Skeletal muscle cell (primary cell): ENCODE measurements around the gene CXADR.
"Not testable (repeated sequence)": the region's sequence is repeated elsewhere in the genome, so short reads cannot be mapped to it uniquely, and the experiment has no call there.

Source experiments
- DNase-seq: peaks from one replicate; pipeline ENCODE4 v3.0.0-alpha.2; 2010; ENCODE audit warnings: low read depth
- H3K4me3 ChIP-seq: 2 replicates; pipeline ENCODE4 v1.5.1; 2011; ENCODE audit warnings: low read depth, mild to moderate bottlenecking, control low read depth, low read length, moderate library complexity

CXADR gene

DNA sequence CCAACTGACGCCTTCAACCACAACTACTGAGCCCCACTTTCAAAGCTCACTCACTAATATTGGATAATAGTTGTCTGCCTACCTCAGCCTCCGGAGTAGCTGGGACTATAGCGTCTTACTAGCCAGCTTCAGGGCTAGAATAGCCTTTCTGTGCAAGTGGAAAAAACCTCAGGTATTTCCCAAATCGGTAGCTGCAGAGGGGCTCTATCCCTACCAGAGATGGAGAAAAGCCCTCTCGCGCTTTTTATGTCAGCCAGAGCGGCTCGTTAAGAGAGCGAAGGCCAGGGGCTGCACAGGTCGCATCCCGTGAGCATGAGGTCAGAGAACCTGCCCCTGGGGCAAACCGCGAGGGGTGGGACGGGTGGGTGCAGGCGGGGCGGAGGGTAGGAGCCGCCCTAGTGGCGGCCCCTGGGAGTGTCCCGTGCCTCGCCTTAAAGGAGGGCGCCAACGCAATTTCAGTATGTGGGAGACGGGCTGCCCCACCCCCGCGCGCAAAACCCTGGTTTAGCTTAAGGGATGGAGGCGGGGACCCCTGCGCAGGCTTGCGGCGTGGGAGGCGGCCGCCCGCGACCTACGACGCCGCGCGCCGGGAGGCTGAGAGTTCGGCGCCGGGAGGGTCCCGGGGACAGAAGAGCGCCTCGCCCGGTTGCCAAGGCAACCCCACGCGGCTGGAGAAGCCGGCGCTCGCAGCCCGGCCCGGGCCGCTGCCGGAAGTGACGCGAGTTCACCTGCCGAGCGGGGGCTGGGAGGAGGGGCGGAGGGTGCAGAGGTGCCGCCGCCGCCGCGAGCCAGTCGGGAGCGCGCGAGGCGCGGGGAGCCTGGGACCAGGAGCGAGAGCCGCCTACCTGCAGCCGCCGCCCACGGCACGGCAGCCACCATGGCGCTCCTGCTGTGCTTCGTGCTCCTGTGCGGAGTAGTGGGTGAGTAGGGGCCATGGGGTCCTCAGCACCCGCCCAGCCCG is at the start of gene CXADR:
TSS of gene CXADR (plus strand) at position 791 of the 961 bp plus-strand sequence. CDS start at position 878, 87 bp downstream.
- H3K4me3 ChIP-seq = peak within 1 kb of the TSS; percentile 62
- DNase-seq = no peak

DNA sequence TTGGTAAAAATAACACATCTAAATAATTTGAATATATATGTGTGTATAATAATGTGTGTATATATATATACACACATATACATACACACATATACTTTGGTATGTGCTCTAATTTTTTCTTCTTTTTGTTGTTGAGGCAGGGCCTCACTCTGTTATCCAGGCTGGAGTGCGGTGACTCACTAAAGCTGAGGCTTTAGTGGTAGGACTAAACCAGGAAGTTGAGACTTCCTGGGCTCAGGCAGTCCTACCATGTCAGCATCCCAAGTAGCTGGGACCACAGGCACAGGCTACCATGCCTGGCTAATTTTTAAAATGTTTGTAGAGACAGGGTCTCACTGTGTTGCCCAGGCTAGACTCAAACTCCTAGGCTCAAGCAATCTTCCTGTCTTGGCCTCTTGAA is 46.7 kb upstream of the CXADR start:
- DNase-seq = no peak

DNA sequence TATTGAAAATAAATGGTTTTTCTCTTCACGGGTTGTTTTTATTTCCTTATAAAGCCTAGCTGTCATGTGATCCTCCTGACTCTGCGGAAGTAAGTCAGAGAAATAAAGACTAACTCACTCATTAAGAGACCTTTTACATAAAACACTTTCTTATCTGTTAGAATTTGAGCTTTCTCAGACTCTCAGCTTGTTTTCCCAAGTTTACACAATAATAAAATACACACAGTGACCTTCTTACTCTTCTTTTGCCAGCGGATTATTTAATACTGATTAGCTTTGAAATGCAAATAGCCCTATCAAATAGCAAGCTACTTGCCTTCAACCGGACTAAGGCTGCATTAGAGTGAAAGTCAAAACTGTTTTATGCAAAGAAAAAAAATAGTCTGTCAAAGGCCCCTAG is 45.5 kb upstream of the CXADR start:
- no peak overlapping the region for H3K4me3 ChIP-seq
- DNase-seq = no peak

More for the DNA sequence above, 46.7 kb upstream of the CXADR start:
- no peak overlapping the region for H3K4me3 ChIP-seq

DNA sequence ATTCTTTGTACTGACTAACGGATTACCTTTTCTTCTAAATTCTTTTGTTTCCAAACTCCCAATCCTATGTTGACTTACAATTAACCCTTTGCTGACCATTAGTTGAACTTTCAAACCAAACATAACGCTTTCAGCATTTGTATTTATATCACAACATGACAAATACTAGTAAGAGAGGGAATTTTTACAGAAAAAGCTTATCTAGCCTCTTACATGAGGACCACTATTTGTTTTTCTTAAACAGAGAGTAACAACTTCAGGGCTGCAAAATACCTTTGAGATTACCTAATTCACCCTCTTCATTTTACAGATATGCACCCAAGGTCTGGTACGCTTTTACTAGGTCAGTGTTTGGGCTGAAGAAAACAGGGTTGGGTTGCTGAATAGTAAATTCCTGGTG is 45.0 kb upstream of the CXADR start:
- no peak overlapping the region for H3K4me3 ChIP-seq
- DNase-seq = no peak

DNA sequence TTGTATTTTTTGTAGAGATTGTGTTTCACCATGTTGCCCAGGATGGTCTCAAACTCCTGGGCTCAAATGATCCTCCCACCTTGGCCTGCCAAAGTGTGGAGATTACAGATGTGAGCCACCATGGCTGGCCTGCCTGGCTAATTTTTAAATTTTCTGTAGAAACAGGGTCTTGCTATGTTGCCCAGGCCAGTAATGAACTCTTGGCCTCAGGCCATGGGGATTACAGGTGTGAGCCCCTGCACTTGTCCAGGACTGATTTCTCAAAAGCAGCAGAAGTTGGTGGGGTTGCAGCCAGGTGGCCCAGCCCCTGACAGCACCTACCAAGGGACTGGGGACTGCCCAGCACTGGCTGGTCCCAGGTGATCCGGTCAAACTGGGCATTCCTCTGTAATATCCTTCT is 44.1 kb upstream of the CXADR start:
- H3K4me3 ChIP-seq = no peak overlapping the region
- no peak for DNase-seq

DNA sequence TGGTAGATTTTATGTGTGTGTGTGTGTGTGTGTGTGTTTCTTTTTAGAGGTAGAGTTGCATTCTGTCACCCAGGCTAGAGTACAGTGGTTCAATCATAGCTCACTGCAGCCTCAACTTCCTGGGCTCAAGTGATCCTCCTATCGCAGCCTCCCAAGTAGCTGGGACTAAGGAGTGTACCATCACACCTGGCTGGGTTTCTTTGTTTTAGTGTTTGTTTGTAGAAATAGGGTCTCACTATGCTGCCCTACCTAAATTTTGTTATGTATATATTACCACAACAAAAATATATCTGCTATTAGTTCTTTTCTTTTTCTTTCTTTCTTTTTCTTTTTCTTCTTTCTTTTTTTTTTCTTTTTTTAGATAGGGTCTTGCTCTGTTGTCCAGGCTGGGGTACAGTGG is 43.1 kb upstream of the CXADR start:
- DNase-seq = no peak

DNA sequence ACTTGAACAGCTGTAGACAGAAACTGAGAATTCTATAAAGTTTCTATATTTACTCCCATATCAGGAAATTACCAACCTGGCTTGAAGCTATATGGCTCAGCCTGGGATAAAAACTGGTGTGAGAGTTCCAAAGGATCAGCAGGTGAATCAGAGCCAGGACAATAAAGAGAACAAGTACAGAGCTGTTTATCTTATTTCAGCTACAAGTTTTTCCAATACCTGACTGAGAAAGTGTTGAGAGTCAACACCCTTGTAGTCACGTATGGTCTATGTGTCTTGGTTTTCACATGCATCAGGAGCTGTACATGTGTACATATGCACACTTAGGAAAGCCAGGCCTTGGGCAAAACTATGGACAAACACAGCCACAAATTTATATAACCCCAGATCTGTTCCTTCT is 40.7 kb upstream of the CXADR start:
- no peak for DNase-seq
- H3K4me3 ChIP-seq = no peak overlapping the region

More for the DNA sequence above, 43.1 kb upstream of the CXADR start:
- no peak overlapping the region for H3K4me3 ChIP-seq

DNA sequence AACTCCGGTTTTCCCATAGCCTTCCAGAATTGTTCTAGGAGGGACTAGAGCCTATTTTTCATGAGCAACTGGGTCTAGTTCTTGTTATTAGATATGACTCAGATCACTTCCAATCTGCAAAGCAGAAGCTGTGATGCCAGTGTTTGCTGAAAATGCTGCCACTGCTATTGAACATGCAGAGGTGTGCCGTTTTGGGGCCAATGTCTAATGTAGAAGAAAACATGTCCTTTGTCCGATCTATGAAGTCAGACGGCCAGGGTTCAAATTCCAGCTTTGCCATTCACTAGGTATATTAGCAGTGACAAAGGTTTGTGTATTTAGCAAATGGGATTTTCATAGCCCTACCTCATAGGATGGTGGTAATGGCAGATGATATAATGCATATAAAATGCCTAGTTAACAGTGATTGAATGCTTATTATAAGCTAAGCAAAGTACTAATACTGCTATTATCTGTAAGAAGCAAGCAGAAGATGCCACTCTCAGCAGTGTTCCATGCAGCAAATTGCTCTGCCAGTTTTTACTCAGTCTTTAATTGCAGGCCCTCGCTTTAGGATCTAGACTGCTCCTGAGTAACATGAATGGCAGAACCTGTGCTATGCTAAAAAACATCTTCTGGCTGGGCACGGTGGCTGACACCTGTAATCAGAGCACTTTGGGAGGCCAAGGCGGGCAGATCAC is 40.1 kb upstream of the CXADR start:
- DNase-seq = no peak
- H3K4me3 ChIP-seq = no peak overlapping the region

DNA sequence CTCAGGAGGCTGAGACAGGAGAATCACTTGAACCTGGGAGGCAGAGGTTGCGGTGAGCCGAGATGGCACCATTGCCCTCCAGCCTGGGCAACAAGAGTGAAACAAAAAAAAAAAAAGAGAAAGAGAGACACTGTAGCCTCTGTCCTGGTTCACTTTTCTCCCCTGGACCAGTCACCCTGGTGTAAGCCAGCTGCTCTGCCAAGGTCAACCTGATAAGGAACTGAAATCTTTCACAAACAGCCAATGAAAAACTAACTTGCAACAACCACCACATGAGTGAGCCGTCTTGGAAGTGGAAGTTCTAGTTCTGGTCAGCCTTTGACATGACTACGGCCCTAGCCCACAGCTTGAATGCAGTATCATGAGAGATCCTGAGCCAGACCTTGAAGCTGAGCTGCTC is 36.8 kb upstream of the CXADR start:
- no peak for DNase-seq
- H3K4me3 ChIP-seq = no peak overlapping the region

DNA sequence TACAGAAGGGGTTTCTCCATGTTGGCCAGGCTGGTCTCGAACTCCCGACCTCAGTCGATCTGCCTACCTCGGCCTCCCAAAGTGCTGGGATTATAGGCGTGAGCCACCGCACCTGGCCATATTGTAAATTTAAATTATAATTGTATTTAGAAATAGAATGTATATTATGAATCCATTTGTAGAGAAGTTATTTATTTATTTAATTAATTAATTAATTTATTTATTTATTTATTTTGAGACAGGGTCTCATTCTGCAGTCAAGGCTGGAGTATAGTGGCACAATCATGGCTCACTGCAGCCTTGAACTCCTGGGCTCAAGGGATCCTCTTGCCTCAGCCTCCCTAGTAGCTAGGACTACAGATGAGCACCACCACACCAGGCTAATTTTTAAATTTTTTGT is 34.7 kb upstream of the CXADR start:
- H3K4me3 ChIP-seq, DNase-seq: not testable (repeated sequence)

DNA sequence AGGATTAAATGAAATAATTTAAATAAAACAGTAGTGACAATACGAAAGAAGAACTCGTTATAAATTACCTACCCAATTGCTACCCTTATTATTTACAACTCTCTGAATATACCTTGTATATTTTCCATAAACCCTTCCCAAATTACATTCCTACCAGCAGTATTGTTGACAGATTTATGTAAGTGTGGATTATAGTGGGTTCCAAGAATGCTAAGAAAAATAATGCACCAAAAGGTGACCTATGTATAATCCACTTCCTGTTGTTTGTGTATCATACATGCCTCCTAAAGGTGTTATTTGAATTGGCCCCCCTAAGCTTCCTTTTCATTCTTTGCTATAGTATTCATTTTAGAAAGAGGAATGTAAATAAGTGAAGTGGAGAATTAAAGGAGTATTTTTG is 33.2 kb upstream of the CXADR start:
- no peak for DNase-seq
- H3K4me3 ChIP-seq = no peak overlapping the region

DNA sequence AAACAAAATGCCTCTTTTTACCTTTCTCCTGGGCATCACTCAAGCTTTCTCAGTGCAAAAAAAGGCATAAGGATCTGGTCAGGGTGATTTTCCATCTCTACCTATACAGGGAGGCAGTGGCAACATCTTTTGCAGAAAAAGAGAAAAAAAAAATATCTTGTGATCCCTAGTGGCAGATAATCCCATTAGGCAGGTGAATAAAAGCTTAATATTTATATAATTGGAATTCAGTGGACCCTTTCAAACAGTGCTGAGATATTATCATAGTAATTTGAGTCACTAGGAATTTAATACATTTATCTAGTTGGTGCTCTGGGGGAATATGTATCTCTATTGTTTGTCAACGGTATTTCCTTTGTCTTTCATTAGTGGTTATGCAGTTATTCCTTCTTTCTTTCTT is 29.9 kb upstream of the CXADR start:
- no peak for DNase-seq
- no peak overlapping the region for H3K4me3 ChIP-seq

DNA sequence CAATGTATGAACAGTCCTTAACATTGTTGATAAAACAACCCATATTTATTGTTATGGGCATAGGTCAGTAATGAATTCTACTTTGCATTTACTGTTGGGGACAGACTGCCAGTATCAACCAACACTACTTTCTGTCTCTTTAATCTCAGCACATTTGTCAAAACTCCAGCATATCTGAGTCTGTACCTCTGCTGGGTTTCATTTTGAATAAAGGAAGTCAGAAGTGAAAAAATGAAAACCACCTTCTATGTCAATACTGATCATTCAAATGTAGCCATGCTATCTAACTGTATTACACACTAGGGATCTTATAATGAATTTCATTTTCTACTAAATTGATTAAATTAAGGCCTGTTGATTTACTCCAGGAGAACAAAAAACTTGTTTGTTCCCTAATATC is 24.2 kb upstream of the CXADR start:
- no peak overlapping the region for H3K4me3 ChIP-seq
- no peak for DNase-seq

DNA sequence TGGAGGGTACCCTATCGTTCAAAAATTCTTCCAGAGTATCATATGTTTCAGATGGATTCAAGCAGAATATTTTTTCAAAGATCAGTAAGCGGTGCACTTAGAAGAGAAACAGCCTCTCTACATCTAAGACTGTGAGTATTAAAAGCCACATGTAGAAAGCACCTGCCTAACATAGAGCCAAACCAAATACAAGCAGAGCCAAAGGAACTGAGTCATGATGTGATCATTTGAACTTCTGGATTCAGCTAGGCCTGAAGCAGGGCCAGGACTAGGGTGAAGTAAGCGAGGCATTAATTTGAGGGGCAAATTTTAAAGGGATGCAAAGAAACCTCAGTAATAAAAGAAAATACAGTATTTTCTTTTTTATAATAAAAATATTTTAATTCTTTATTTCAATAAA is 23.3 kb upstream of the CXADR start:
- not testable (repeated sequence) for DNase-seq, H3K4me3 ChIP-seq

DNA sequence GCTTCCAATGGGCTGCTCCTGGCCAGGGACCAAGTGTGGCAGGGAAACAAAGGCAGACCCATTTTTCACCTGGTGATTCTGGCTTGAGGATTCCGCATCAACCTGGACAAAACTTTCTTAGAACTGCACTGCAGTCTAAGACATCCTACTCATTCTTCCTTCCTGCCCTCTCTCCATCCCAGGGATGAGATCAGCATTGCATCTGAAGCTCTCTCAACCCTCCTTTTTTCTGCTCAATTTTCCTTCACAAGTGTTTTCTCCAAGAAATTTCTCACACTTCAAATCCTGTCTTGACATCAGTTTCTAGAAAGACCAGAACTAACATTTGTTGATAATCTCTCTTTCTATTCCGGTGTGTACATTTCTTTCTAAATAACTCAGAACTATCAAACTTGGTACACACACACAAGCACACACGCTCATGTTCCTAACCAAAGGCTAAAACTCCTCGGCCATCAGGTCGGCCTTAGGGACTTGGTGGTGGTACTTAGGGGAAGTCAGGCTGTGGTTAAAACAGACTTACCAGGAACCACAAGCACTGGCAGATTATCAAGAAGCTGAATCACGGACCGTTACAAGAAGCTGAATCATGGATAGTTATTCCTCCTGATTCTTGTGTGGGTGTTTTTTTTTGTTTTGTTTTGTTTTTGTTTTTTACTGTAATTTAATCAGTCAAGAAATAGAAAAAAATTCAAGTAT is 21.0 kb upstream of the CXADR start:
- peak; percentile 98 for DNase-seq
- H3K4me3 ChIP-seq = no peak overlapping the region

DNA sequence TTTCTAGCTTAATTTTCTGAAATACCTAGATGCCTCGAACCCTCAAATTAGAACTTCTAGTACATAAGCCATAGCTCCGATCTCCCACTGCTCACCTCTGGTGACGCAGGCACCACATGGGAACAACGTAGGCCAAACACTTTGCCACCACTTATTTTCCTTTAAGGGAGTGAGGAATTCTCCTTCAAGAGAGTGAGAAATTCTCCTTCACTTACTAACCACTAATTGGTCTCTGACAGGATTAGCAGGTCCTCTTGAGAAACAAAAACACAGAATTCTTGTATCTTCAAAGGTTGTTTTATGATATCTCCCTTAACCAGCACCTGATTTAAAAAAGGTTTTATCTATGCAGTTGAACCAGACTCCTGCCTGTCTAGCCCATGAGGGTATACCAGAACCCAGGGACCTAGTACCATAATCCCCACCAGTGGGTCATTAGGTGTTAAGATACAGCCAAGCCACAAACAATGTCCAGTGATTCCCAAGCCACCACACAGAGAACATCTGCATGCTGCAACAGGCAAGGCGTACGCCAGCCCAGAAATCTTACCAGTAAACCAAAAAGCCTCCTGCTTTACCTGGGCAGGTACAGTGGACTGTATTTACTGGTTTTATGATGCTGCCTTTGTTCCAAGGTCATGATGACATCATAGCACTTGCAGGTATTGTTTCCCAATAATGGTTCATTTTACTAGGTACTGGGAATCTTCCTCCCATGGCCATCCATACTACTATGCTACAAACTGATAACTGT is 20.3 kb upstream of the CXADR start:
- no peak overlapping the region for H3K4me3 ChIP-seq
- DNase-seq = no peak

DNA sequence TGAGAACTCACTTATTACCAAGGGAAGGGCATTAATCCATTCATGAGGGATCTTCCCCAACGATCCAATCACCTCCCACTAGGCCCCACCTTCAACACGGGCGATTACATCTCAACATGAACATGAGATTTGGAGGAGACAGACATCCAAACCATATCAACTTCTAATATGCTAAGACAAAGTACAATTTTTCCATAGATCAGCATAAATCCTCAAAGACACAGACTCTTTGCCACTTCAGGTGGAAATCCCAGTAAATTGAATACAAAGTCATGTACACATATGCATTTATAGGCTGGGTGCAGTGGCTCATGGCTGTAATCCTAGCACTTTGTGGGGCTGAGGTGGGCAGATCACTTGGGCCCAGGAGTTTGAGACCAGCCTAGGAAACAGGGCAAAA is 18.8 kb upstream of the CXADR start:
- no peak overlapping the region for H3K4me3 ChIP-seq
- DNase-seq = no peak

DNA sequence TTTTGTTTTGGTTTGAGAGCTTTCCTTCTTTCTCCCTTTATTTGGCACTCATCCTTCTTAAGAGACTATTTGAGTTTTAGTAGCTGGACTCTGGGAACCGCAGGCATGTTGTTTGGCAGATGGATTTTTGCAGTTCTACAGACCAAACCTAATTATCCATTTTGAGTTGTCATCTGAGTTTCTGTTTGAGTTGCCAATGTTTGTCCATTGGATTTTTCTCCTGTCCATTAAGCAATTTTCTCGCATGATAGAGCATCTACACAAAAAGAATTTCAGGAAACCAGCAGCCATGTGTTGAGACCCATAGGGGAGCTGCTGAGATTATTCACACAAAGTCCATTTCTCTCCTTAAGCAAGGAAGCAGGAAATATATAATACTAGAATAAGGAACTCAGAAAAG is 17.2 kb upstream of the CXADR start:
- no peak overlapping the region for H3K4me3 ChIP-seq
- peak; percentile 4 for DNase-seq

DNA sequence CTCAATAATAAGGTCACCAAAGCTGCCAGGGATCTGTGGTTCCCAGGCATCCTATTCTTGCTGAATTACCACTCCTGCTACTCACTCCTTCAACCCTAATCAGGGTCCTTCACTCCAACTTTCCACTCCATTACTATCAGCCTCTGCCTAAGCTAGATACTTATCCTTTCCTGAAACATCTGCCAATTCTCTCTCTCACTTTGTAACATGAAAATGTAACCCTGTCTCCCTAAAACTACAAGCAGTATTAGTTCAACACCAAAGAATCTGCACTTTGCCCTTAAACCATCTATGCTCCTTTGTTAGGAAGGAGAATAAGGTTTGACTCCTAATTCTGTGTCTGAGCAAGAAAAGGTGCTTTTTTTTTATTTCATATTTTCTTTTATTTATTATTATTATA is 15.5 kb upstream of the CXADR start:
- no peak overlapping the region for H3K4me3 ChIP-seq
- no peak for DNase-seq

DNA sequence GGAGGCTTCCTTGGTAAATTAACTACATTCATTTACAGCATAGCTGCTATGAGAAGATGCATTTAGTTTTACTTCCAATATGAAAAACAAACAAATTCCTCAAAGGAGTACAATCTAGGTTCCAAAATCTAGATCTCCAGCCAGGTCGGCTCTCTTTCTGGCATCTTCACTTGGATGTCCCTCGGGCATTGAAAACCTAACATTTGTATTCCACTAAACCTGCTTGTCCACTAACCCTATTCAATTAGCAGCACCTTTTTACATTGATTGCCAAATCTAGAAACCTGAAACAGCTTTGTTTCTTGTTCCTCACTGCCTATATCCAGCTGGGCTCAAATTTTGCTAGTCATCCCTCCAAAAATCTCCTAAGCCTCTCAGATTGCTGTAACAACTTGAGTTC is 14.3 kb upstream of the CXADR start:
- no peak for DNase-seq
- H3K4me3 ChIP-seq = no peak overlapping the region
